AG04450 (cell line): ENCODE measurements around the gene EPS15. TPM values are rescaled to one million over a fixed set of nuclear protein-coding genes. Genes with fewer than 3 reads are reported as not detected.

ENCODE experiments used
- CTCF ChIA-PET: fragments of 300-600, 350-600 bp; formaldehyde crosslinking; extraction: SDS; loops from one replicate; lab custom pipeline; 2022; ENCODE audit warnings: antibody characterized with exemption, inconsistent platforms; lab: Charles Lee
- POLR2A ChIA-PET: fragments of 350-600 bp; formaldehyde crosslinking; extraction: SDS; loops from one replicate; lab custom pipeline; 2021; ENCODE audit warnings: antibody characterized with exemption, inconsistent platforms; lab: Yijun Ruan, JAX
- DNase-seq: peaks from one replicate; pipeline ENCODE4 v3.0.0-alpha.2; 2011; ENCODE audit warnings: low read depth, low spot score
- H3K27ac ChIP-seq: one replicate; pipeline ENCODE4 v1.5.1; 2012; ENCODE audit warnings: low read depth, low read length, control low read depth
- H3K27me3 ChIP-seq: one replicate; pipeline ENCODE4 v1.6.0; 2012; ENCODE audit warnings: low read length; ENCODE audit not compliant: control insufficient read depth, insufficient read depth
- H3K4me3 ChIP-seq: 2 replicates; pipeline ENCODE4 v1.5.1; 2011; ENCODE audit warnings: mild to moderate bottlenecking, low read depth, low read length, control low read depth
- H3K9me3 ChIP-seq: 2 replicates; pipeline ENCODE4 v1.5.1; 2012; ENCODE audit warnings: low read length; ENCODE audit not compliant: control insufficient read depth, insufficient read depth
- CTCF ChIP-seq: IDR thresholded peaks from 2 replicates; pipeline ENCODE4 v1.5.1; 2011; ENCODE audit warnings: low read depth, low read length, control low read depth, inconsistent platforms
- polyA plus RNA-seq: library from polyadenylated mRNA; depleted of rRNA; stranded (reverse); fragments of >200 nt; gene quantifications from 2 replicates; pipeline ENCODE4 v1.2.3, GENCODE V29; 2011

The EPS15 gene
- polyA plus RNA-seq, 1 experiment, result 55.4 TPM

GRCh38 chr1:51518033-51518585 lies 957 bp downstream of the EPS15 start:
- TF ChIP-seq CTCF, result no peak
- Histone ChIP-seq H3K27me3 (no peaks in the 10 kb centered on the region), H3K9me3 (no peaks in the 10 kb centered on the region), H3K27ac (peak overlapping the region; percentile 39), H3K4me3 (peak overlapping the region; percentile 81)
- POLR2A ChIA-PET, result interaction anchor here (1.5 kb wide), 1 partner anchor 17 kb away, joined by 3 read pairs; no protein-coding TSS in a partner anchor
- DNase-seq, result no peak
- CTCF ChIA-PET, result interaction anchor here (1.3 to 1.7 kb wide), 2 partner anchors 16 to 251 kb away, joined by 3 to 8 read pairs; no protein-coding TSS in a partner anchor

GRCh38 chr1:51517361-51518032 lies 1.6 kb downstream of the EPS15 start:
- no peak overlapping the region for H3K27ac ChIP-seq
- ChIA-PET CTCF (interaction anchor here (2.9 kb wide), 1 partner anchor 17 kb away, joined by 10 read pairs; no protein-coding TSS in a partner anchor), POLR2A (interaction anchor here (1.5 kb wide), 1 partner anchor 18 kb away, joined by 3 read pairs; no protein-coding TSS in a partner anchor)
- TF ChIP-seq CTCF, result no peak
- H3K27me3 ChIP-seq, result no peaks in the 10 kb centered on the region
- peak overlapping the region; percentile 81 for H3K4me3 ChIP-seq
- H3K9me3 ChIP-seq, result no peaks in the 10 kb centered on the region
- DNase-seq, result no peak

GRCh38 chr1:51516649-51517158 lies 2.4 kb downstream of the EPS15 start:
- TF ChIP-seq CTCF, result no peak
- no peak for DNase-seq
- CTCF ChIA-PET, result interaction anchor here (0.5 to 2.9 kb wide), 3 partner anchors 18 to 325 kb away, joined by 3 to 10 read pairs (median 4); no protein-coding TSS in a partner anchor
- Histone ChIP-seq H3K4me3 (no peak overlapping the region), H3K9me3 (no peaks in the 10 kb centered on the region), H3K27ac (no peak overlapping the region), H3K27me3 (no peaks in the 10 kb centered on the region)
- POLR2A ChIA-PET, result no interaction called here

- ChIA-PET CTCF (interaction anchor here (0.5 to 2.9 kb wide), 4 partner anchors 19 to 381 kb away, joined by 3 to 10 read pairs (median 4); no protein-coding TSS in a partner anchor), POLR2A (no interaction called here)
- no peak overlapping the region for H3K4me3 ChIP-seq
- no peak overlapping the region for H3K27ac ChIP-seq
- H3K9me3 ChIP-seq, result no peaks in the 10 kb centered on the region
- no peak for DNase-seq
- no peak for TF ChIP-seq CTCF
- no peaks in the 10 kb centered on the region for H3K27me3 ChIP-seq
These were observed 3.0 kb downstream of the EPS15 start for GRCh38 chr1:51515982-51516648.
